A204.1 (cell line): ENCODE results near the gene SAMD4B.
A peak's percentile ranks its signal among the peaks of the same experiment; 100 is the strongest.

Source experiments
- FAIRE-seq: peaks from 2 replicates; lab custom pipeline; 2012; peaks lifted over from hg19 to GRCh38; lab: Jason Lieb, UNC

SAMD4B gene

GRCh38 chr19:39410017-39410830 lies 68.0 kb downstream of the SAMD4B start:
- FAIRE-seq = no peak

DNA sequence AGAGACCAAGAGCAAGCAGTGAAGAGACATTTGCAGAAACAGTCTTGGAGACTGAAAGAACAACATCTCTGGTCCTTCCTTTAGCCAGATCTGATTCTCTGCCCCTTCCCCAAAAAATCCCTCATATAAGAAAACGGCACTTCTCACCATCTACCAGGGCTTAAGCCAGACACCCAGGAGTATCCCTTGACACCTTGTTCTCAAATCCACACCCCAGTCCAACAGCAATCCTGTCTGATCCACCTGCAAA lies 68.5 kb downstream of the SAMD4B start:
- no peak for FAIRE-seq

DNA sequence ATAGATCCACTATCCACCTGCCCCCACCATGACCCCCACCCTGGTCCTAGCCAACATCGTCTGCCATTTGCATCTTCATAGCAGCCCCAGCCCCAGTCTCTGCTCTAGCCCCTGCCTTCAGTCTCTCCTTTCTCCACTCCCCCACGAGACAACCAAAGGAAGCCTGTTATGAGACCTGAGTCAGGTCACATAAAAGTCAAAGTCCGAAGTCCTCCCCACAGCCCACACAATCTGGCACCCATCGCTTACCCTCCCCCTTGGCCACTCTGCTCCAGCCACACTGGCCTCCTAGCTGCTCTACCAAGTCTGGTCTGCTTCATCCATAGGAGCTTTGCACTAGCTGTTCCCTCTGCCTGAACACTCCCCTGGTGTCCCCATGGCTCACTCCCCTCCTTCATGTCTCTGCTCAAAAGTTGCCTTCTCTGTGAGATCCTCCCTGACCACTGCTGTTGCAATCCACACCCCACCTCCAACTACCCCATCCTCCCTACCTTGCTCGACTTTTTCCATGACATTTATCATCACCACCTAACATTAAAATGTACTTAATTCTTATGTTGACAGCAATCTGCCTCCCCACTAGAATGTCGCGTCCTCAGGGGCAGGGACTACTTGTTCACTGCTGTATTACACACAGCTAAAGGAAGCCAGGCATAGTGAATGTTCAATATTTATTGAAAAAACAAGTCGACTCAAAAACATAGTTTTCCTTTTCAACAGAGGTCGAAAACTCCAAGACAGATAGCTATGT lies 69.0 kb downstream of the SAMD4B start:
- no peak for FAIRE-seq

DNA sequence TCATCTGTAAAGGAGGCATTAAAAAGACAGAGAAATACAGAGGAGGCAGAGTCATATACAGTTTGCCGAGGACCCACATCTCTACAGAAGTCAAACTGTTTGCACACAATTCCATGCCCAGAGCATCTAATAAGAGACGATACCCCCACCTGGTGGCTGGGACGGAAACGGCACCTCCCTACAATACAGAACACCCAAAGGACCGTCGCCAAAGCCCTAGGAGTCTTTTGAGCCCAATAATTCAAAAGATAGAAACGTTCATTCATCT lies 69.5 kb downstream of the SAMD4B start:
- no peak for FAIRE-seq

DNA sequence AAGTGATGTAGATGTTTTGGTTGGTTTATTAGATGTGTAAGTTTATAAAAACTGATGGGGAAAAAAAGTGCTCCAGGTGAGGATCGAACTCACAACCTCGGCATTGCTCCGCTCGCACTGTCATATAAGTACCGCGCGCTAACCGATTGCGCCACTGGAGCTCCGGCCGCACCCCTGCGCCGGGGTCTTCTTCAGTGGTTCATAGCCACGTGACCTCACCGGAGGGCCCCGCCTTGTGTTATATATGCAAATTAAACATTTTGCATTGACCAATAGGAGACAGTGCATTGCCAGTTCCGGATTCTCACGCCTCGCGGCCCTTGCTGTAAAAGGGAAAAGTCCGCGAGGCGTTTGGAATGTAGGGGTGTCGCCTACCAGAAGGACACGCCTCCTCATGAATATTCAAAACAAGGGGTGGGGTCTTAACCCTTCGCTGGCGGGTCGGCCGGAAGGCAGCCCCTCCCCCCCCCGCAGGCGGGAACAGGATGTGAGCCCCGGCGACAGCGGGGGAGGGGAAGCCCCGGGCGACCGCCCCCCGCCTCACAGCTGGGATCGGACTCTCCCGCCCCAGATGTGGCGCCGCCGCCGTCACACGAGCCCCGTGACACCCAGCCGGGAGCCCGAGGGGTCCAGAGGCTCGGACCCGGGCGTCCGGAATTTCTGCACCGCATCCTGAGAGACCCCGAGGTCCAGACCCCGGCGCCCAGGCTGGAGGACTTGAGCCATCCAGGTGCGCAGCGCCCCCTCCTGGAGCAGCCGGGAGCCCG lies 70.1 kb downstream of the SAMD4B start, which contains the start of gene PLEKHG2:
Gene PLEKHG2 (plus strand): TSS at position 570 of the 767 bp plus-strand sequence. CDS start 1,418 bp downstream, outside the sequence.
- FAIRE-seq = peak; percentile 99

GRCh38 chr19:39412867-39413271 lies 70.6 kb downstream of the SAMD4B start:
- FAIRE-seq = no peak

DNA sequence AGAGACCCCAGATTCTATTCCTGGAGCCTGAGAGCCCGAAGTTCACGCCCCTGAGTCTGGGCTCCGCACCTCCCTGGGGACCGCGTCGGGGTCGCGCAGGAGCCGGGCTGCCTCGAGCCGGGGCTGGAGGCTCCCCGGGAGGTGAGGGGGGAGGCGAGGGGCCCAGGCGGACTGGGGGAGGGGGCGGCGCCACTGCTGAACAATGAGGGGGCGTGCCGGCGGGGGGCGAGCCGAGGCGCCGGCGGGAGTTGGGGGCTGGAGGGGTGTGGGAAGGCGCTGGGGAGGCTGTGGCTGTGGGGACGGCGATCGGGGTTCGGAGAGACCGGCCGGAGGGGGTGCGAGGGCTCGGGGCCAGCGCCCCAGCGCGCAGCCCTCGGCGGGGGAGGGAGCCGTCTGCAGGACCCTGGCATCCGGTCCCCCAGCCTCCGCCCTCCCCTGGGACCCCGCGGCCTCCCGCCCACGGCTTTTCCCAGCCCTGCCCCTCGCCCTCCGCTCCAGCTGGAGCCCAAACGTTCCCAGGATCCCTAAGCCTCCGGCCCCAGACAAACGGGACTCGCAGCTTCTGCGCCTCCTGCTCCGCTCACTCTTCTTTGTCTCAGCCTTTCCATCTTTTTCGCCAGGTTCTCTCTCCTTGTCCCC lies 71.2 kb downstream of the SAMD4B start:
- FAIRE-seq = no peak

DNA sequence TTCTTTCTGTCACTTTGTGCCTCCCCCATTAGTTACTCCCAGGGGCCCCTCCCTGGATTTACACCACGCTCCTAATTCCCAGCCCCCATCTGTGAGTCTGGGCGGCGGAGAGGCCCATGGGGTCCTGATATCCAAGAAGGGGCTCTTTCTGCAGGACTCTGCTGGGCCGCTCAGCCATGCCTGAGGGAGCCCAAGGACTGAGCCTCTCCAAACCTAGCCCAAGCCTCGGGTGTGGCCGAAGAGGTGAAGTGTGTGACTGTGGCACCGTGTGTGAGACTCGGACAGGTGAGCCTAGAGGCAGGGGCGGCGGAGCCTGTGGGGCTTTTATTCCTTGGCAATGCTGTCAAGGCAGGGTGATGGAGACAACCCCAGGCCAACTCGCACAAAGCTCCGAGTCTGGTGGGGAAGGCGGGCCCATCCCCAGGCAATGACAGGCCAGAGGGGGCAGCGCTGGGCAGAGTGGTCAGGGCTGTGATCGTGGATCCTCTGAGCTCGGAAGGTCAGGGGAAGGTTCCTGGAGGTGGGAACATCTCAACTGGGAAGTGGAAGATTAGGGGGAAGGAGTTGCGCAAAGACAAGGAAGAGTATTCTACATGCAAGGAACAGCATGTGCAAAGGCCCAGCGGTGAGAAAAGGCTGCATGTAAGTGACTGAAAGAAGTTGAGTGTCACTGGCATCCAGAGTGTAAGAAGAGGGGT lies 71.8 kb downstream of the SAMD4B start:
- no peak for FAIRE-seq

- no peak for FAIRE-seq
Observed at GRCh38 chr19:39415111-39416046, 73.2 kb downstream of the SAMD4B start.

DNA sequence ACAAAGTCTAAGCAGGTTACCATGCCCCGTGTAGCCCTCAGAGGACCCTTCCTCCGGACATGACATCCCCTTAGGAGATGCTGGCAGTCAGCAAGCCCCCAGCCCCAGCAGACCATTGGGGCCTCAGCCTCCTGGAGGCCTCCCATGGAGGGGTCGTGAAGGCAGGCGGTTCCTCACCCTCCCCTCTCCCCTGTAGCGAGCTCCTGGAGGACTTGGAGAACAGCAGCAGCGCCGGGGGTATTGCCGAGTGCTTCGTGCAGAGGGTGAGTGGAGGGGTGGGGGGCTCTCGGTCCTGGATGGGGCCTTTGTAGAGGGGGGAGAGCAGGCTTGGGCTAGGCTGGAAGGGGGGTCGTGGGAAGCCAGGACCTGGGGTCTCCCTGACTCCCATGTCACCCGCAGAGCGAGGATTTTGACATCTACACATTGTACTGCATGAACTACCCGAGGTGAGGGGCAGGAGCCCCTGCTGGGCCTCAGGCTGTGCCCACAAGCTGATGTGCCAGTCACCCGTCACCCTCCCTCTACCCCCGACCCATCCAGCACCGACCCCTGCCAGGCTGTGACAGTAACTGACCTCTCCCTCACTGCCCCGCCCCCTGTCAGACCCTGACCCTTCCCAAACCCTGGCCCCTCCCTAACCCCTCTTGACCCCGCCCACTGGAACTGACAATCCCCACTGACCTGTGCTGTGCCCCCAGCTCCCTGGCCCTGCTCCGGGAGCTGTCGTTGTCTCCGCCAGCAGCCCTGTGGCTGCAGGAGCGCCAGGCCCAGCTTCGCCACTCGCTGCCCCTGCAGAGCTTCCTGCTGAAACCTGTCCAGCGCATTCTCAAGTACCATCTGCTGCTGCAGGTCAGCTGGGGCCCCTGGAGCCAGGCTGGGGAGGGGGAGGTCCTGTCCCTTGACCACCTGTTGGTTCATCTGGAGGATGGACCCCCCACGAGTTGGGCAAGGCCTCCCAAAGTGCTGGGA lies 74.2 kb downstream of the SAMD4B start:
- no peak for FAIRE-seq

DNA sequence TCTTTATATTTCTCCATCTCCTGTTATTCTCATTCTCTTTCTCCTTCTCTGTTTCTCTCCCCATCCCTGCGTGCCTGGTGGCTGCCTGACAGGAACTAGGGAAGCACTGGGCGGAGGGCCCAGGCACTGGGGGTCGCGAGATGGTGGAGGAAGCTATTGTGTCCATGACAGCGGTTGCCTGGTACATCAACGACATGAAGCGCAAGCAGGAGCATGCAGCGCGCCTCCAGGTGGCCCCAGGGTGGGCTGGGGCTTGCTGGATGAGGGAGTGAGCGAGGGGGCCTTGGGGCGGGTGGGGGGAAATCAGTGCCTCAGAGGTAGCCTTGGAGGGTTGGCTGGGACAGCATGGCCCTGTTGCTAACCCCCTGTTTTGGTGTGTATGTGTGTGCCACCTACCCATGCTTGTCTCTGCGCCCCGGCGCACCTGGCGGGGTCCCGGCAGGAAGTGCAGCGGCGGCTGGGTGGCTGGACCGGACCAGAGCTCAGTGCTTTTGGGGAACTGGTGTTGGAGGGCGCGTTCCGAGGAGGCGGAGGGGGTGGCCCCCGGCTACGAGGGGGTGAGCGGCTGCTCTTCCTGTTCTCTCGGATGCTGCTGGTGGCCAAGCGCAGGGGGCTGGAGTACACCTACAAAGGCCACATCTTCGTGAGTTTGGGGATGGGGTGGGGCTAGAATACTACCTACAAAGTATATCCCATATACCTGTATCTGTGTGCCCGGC lies 75.4 kb downstream of the SAMD4B start:
- no peak for FAIRE-seq

GRCh38 chr19:39419003-39419402 lies 76.8 kb downstream of the SAMD4B start:
- no peak for FAIRE-seq

DNA sequence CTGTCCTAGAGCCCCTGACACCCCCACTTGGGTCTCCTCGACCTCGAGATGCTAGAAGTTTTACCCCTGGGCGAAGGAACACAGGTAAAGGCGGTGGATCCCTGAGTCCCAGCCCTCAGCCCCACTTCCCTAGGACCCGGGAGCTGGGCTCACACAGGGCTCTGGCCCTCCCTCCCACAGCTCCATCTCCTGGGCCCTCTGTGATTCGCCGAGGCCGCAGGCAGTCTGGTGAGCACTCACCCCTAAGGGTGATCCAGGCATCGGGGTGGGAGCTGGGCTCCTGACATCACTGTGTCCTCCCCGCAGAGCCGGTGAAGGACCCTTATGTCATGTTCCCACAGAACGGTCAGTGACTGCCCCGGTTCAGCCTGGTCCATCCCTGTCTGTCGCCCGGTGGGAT lies 78.5 kb downstream of the SAMD4B start:
- no peak for FAIRE-seq

DNA sequence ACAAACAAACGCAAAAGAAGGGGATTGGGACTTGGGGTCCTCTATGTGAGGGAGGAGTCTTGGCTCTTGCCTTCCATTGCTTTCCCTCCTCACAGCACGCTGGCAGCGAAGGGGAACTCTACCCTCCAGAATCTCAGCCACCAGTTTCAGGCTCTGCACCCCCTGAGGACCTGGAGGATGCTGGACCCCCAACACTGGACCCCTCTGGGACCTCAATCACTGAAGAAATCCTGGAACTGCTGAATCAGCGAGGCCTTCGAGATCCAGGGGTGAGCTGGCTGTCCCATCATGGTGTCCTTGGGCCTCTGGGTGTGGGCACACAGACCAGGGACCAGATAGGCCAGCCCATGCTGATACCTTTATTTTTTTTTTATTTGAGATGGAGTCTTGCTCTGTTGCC lies 79.8 kb downstream of the SAMD4B start:
- no peak for FAIRE-seq

DNA sequence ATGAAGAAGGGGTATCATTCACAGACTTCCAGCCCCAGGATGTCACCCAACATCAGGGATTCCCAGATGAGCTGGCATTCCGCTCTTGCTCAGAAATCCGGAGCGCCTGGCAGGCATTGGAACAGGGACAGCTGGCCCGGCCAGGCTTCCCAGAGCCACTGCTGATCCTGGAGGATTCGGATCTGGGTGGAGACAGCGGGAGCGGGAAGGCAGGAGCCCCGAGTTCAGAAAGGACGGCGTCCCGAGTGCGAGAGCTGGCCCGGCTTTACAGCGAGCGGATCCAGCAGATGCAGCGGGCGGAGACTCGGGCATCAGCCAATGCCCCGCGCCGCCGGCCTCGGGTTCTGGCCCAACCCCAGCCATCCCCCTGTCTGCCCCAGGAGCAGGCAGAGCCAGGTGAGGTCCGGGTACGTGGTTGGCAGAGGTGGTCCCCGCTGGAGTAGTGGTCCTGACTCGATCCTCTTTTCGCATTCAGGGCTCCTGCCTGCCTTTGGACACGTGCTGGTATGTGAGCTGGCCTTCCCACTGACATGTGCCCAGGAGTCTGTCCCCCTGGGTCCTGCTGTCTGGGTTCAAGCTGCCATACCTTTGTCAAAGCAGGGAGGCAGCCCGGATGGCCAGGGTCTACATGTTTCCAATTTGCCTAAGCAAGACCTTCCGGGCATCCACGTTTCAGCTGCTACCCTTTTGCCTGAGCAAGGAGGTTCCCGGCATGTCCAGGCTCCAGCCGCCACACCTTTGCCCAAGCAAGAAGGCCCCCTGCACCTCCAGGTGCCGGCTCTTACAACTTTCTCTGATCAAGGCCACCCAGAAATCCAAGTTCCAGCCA lies 81.3 kb downstream of the SAMD4B start:
- FAIRE-seq = no peak

GRCh38 chr19:39424934-39425333 lies 82.7 kb downstream of the SAMD4B start:
- FAIRE-seq = no peak

- no peak for FAIRE-seq
Observed at GRCh38 chr19:39425744-39426143, 83.5 kb downstream of the SAMD4B start.

- FAIRE-seq = no peak
Observed at GRCh38 chr19:39426170-39426569, 83.9 kb downstream of the SAMD4B start.
